Mononuclear cell (primary cell): Measurements from ENCODE around the gene SLC7A6OS. TPM values are rescaled to one million over a fixed set of nuclear protein-coding genes. Genes with fewer than 3 reads are reported as not detected.
"Not testable (repeated sequence)": the region's sequence is repeated elsewhere in the genome, so short reads cannot be mapped to it uniquely, and the experiment has no call there.

Source experiments
- H3K27me3 ChIP-seq: 2 replicates; pipeline ENCODE4 v1.6.0; 2011; ENCODE audit warnings: low read length, control low read depth; ENCODE audit not compliant: insufficient read depth
- H3K4me1 ChIP-seq: 2 replicates; pipeline ENCODE4 v1.5.1; 2011; ENCODE audit warnings: mild to moderate bottlenecking, low read length, control low read depth; ENCODE audit not compliant: insufficient read depth
- H3K4me3 ChIP-seq: 2 replicates; pipeline ENCODE4 v1.5.1; 2011; ENCODE audit warnings: mild to moderate bottlenecking, low read length, moderate library complexity
- H3K9me3 ChIP-seq: 2 replicates; pipeline ENCODE4 v1.5.1; 2011; ENCODE audit warnings: low read depth, mild to moderate bottlenecking, control low read depth, low read length
- total RNA-seq: library from RNA; depleted of rRNA; stranded (reverse); fragments of >200 nt; gene quantifications from one replicate; pipeline ENCODE4 v1.2.3, GENCODE V29; 2012

Gene SLC7A6OS
- total RNA-seq, 1 donor: 32.3 TPM

DNA sequence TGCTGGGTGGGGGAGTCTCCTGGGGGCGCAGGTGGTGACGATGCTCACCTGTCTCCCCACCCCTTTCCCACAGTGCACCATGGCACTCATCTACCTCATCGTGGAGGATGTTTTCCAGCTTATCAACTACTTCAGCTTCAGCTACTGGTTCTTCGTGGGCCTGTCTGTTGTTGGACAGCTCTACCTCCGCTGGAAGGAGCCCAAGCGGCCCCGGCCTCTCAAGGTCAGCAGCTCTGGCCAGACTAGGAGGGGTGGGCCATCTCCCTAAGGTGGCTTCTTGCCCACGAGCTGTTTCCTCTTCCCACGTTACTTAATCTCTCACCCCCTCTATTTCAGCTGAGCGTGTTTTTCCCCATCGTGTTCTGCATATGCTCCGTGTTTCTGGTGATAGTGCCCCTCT, 14.5 kb downstream of the SLC7A6OS start:
- H3K9me3 ChIP-seq: no peaks in the 10 kb centered on the region
- H3K27me3 ChIP-seq: no peaks in the 10 kb centered on the region
- H3K4me1 ChIP-seq: peaks cover 19% of the 10 kb centered on the region
- H3K4me3 ChIP-seq: no peak overlapping the region

GRCh38 chr16:68292425-68292824, 18.3 kb downstream of the SLC7A6OS start:
- Histone ChIP-seq H3K9me3 (no peaks in the 10 kb centered on the region), H3K4me3 (no peak overlapping the region), H3K27me3 (no peaks in the 10 kb centered on the region), H3K4me1 (peaks cover 51% of the 10 kb centered on the region)

DNA sequence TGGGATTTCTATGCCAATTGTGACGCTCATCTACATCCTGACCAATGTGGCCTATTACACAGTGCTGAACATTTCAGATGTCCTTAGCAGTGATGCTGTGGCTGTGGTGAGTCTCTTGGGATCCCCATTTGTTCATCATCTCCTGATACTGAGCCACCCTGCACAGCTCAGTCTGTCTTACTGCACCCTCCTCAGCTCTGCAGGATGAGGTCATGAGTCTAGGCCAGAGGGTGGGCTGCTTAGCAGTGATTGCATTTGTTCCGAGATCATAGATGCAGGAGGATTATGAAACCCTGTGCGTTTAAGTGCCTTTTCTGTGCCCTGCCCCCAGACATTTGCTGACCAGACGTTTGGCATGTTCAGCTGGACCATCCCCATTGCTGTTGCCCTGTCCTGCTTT, 19.5 kb downstream of the SLC7A6OS start:
- no peak overlapping the region for H3K4me3 ChIP-seq
- H3K4me1 ChIP-seq: peaks cover 63% of the 10 kb centered on the region
- no peaks in the 10 kb centered on the region for H3K9me3 ChIP-seq
- H3K27me3 ChIP-seq: no peaks in the 10 kb centered on the region

- Histone ChIP-seq H3K27me3 (no peaks in the 10 kb centered on the region), H3K4me3 (no peak overlapping the region), H3K4me1 (peaks cover 71% of the 10 kb centered on the region), H3K9me3 (no peaks in the 10 kb centered on the region)
These were observed 20.3 kb downstream of the SLC7A6OS start for GRCh38 chr16:68290450-68290849.

- no peaks in the 10 kb centered on the region for H3K9me3 ChIP-seq
- peaks cover 77% of the 10 kb centered on the region for H3K4me1 ChIP-seq
- H3K27me3 ChIP-seq: no peaks in the 10 kb centered on the region
- no peak overlapping the region for H3K4me3 ChIP-seq
These were observed 21.0 kb downstream of the SLC7A6OS start for GRCh38 chr16:68289621-68290329.

DNA sequence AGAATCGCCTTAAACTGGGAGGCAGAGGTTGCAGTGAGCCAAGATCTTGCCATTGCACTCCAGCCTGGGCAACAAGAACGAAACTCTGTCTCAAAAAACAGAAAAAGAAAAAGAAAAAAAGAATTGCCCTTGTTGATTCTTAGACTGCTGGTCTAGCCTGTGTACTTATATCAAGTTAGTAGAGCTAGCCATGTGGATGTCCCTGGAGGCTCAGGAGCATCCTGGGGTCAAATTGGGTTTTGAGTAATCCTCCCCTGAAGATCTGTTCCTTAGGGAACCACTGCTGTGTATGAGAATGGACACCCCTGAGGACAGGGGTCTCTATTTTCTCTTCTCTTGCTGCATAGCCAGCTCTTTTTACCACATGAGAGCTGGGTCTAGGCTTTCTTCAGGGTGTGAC, 21.5 kb downstream of the SLC7A6OS start:
- H3K27me3 ChIP-seq: no peaks in the 10 kb centered on the region
- no peaks in the 10 kb centered on the region for H3K9me3 ChIP-seq
- no peak overlapping the region for H3K4me3 ChIP-seq
- H3K4me1 ChIP-seq: peaks cover 83% of the 10 kb centered on the region

DNA sequence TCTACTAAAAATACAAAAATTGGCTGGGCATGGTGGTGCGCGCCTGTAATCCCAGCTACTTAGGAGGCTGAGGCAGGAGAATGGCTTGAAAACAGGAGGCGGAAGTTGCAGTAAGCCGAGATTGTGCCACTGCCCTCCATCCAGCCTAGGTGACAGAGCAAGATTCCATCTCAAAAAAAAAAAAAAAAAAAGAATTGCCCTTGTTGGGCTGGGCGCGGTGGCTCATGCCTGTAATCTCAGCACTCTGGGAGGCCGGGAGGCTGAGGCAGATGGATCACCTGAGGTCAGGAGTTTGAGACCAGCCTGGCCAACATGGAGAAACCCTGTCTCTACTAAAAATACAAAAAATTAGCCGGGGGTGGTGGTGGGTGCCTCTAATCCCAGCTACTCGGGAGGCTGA, 21.9 kb downstream of the SLC7A6OS start:
- not testable (repeated sequence) for H3K27me3 ChIP-seq, H3K4me3 ChIP-seq, H3K9me3 ChIP-seq
- H3K4me1 ChIP-seq: peaks cover 87% of the 10 kb centered on the region

DNA sequence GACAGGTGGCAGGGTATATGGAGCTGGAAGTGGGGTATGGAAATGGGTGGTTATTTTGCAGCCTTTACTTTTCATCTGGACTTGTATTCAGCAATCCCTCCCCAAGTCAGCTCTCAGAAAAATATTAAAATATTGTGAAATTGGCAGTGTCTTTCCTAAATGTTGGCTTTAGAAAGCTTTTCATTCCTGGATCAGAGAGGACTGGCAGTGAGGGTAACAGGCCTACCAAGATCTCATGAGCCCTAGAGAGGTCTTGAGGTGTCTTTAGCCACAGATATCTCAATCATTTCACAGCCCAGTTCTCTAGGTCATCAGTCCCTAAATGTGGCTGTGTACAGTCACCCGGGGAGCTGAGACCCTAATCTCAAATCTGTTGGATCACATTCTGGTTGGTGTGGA, 22.5 kb downstream of the SLC7A6OS start:
- Histone ChIP-seq H3K4me1 (peaks cover 93% of the 10 kb centered on the region), H3K4me3 (no peak overlapping the region), H3K27me3 (no peaks in the 10 kb centered on the region), H3K9me3 (no peaks in the 10 kb centered on the region)

GRCh38 chr16:68287276-68288251, 23.2 kb downstream of the SLC7A6OS start:
- Histone ChIP-seq H3K27me3 (no peaks in the 10 kb centered on the region), H3K4me1 (peaks cover 99% of the 10 kb centered on the region), H3K4me3 (no peak overlapping the region), H3K9me3 (no peaks in the 10 kb centered on the region)

- Histone ChIP-seq H3K4me3 (no peak overlapping the region), H3K9me3 (no peaks in the 10 kb centered on the region), H3K27me3 (no peaks in the 10 kb centered on the region), H3K4me1 (peaks cover 100% of the 10 kb centered on the region)
These were observed 24.3 kb downstream of the SLC7A6OS start for GRCh38 chr16:68286153-68287074.

- peaks cover 100% of the 10 kb centered on the region for H3K4me1 ChIP-seq
- H3K27me3 ChIP-seq: no peaks in the 10 kb centered on the region
- H3K9me3 ChIP-seq: no peaks in the 10 kb centered on the region
- no peak overlapping the region for H3K4me3 ChIP-seq
These were observed 25.1 kb downstream of the SLC7A6OS start for GRCh38 chr16:68285683-68286082.

DNA sequence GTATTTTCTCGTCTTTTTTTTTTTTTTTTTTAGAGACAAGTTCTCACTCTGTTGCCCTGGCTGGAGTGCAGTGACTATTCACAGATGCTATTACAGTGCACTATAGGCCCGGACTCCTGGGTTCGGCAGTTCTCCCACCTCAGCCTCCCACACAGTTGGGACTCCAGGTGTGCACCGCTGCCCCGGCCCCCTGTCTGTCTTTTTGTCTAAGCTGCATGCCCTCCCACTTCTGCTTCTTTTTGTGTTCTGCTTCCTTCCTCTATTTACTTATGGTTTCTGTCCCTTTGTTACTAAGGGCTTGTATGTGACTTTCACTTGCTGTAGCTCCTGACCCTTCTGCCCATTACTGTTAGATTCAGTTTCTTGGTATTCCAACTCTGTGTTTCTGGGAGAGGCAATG, 25.9 kb downstream of the SLC7A6OS start:
- Histone ChIP-seq H3K4me3 (no peak overlapping the region), H3K9me3 (no peaks in the 10 kb centered on the region), H3K4me1 (peaks cover 100% of the 10 kb centered on the region), H3K27me3 (no peaks in the 10 kb centered on the region)

DNA sequence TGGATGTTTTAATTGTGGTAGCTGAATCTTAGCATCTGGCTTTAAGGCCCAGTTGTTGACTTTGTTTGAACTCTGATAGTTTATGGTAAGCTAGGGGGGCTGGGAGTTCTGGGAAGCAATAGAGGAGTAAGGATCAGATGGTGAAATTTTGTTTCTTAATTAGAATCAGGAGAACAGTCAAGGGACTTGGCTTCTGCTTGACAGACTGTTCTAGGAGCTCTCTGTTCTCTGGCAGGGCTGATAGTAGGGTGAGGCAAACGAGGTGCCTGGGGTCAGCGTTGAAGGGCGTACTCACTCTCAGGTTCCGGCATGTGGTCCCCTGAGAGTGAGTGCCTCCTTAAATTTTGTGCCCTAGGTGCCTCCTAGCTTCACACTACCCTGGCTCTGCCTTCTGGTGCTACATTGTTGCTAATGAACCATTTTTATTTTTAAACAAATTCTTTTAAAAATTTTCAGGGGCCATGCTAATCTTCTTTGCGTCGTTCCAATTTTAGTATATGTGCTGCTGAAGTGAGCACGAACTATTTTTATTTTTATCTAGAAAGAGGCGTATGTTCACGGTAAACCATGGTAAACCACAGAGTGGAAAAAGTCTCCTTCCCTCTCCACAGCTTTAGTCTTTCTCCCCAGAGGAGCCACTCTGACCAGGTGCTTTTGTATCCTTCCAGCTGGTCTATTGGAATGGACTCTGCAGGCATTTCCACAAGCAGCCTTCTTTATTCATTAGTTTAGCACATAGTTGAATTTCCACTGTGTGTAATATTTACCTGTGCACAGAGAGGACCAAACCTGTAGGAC, 26.7 kb downstream of the SLC7A6OS start:
- Histone ChIP-seq H3K27me3 (no peaks in the 10 kb centered on the region), H3K9me3 (no peaks in the 10 kb centered on the region), H3K4me1 (peaks cover 97% of the 10 kb centered on the region), H3K4me3 (no peak overlapping the region)

DNA sequence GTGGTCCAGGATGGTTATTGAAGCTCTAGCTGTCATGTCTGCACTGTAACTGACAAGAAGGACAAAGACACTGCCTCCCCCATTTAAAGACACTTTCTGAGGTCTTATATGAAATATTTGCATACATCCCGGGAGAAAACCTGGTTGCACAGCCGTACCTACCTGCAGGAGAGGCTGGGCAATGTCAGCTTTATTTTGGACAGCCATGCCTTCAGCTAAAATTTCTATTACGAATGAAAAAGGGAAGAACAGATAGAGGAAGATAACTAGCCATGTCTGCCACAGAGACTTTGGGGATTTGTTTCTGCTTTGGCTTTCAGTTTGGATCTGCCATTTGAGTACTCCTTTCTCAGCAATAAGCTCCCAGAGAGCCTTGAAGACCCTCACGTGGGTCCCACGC, 27.4 kb downstream of the SLC7A6OS start:
- Histone ChIP-seq H3K9me3 (no peaks in the 10 kb centered on the region), H3K4me3 (no peak overlapping the region), H3K27me3 (no peaks in the 10 kb centered on the region)

More for the DNA sequence above, 27.4 kb downstream of the SLC7A6OS start:
- H3K4me1 ChIP-seq: peaks cover 90% of the 10 kb centered on the region
